Trophoblast cell (in vitro differentiated cells and primary cell): ENCODE measurements around the gene RRP1B.

ENCODE experiments used
- DNase-seq, 2 donors: peaks; one replicate each; pipeline ENCODE4 v3.0.0-alpha.2; 2016
- H2AFZ ChIP-seq: 2 replicates; pipeline ENCODE4 v1.6.1; 2013; ENCODE audit warnings: low read length, moderate library complexity, mild to moderate bottlenecking; ENCODE audit not compliant: insufficient read depth, poor library complexity
- H2AK5ac ChIP-seq: 2 replicates; pipeline ENCODE4 v1.6.1; 2013; ENCODE audit warnings: mild to moderate bottlenecking, low read length
- H2BK120ac ChIP-seq: 2 replicates; pipeline ENCODE4 v1.6.1; 2013; ENCODE audit warnings: low read length, mild to moderate bottlenecking, moderate library complexity; ENCODE audit not compliant: insufficient read depth, poor library complexity
- H2BK12ac ChIP-seq: 2 replicates; pipeline ENCODE4 v1.6.1; 2013; ENCODE audit warnings: mild to moderate bottlenecking, low read length, moderate library complexity
- H2BK5ac ChIP-seq: 2 replicates; pipeline ENCODE4 v1.6.1; 2013; ENCODE audit warnings: low read length, low read depth, moderate library complexity, mild to moderate bottlenecking; ENCODE audit not compliant: poor library complexity
- H3K14ac ChIP-seq: 2 replicates; pipeline ENCODE4 v1.6.1; 2013; ENCODE audit warnings: mild to moderate bottlenecking, low read length
- H3K18ac ChIP-seq: 2 replicates; pipeline ENCODE4 v1.6.1; 2013; ENCODE audit warnings: mild to moderate bottlenecking, low read length
- H3K23ac ChIP-seq: 2 replicates; pipeline ENCODE4 v1.6.1; 2013; ENCODE audit warnings: low read length
- H3K27ac ChIP-seq: 2 replicates; pipeline ENCODE4 v1.5.1; 2013; ENCODE audit warnings: low read depth, mild to moderate bottlenecking, inconsistent platforms, low read length, moderate library complexity
- H3K27me3 ChIP-seq: 2 replicates; pipeline ENCODE4 v1.6.1; 2013; ENCODE audit warnings: inconsistent platforms, mild to moderate bottlenecking, low read length, moderate library complexity; ENCODE audit not compliant: insufficient read depth
- H3K36me3 ChIP-seq, 2 experiments: 1 replicate in 1 of 2; 2 replicates in 1 of 2; pipeline ENCODE4 v1.6.1; 2013; ENCODE audit warnings: low read length in 2 of 2, mild to moderate bottlenecking in 2 of 2, moderate library complexity in 1 of 2; ENCODE audit not compliant: insufficient read depth in 2 of 2, control insufficient read depth in 1 of 2
- H3K4ac ChIP-seq: 2 replicates; pipeline ENCODE4 v1.6.1; 2013; ENCODE audit warnings: low read depth, mild to moderate bottlenecking, low read length, moderate library complexity
- H3K4me1 ChIP-seq, 2 experiments: 1 replicate in 1 of 2; 2 replicates in 1 of 2; pipeline ENCODE4 v1.6.1; 2013; ENCODE audit warnings: low read length in 2 of 2, mild to moderate bottlenecking in 2 of 2, moderate library complexity in 1 of 2; ENCODE audit not compliant: insufficient read depth in 2 of 2, control insufficient read depth in 1 of 2
- H3K4me2 ChIP-seq: 2 replicates; pipeline ENCODE4 v1.6.1; 2013; ENCODE audit warnings: inconsistent platforms, mild to moderate bottlenecking, low read length, moderate library complexity
- H3K4me3 ChIP-seq: 2 replicates; pipeline ENCODE4 v1.5.1; 2013; ENCODE audit warnings: mild to moderate bottlenecking, low read depth, low read length, inconsistent platforms
- H3K79me1 ChIP-seq: one replicate; pipeline ENCODE4 v1.6.1; 2013; ENCODE audit warnings: low read length
- H3K79me2 ChIP-seq: 2 replicates; pipeline ENCODE4 v1.6.1; 2013; ENCODE audit warnings: low read length, mild to moderate bottlenecking; ENCODE audit not compliant: control insufficient read depth, insufficient read depth, poor library complexity
- H3K9ac ChIP-seq: 2 replicates; pipeline ENCODE4 v1.6.1; 2013; ENCODE audit warnings: mild to moderate bottlenecking, low read length
- H3K9me3 ChIP-seq: 2 replicates; pipeline ENCODE4 v1.6.1; 2013; ENCODE audit warnings: low read depth, mild to moderate bottlenecking, control low read depth, inconsistent platforms, low read length; ENCODE audit not compliant: insufficient read depth
- H4K12ac ChIP-seq: 2 replicates; pipeline ENCODE4 v1.6.1; 2013; ENCODE audit warnings: low read depth, mild to moderate bottlenecking, low read length, moderate library complexity
- H4K8ac ChIP-seq: 2 replicates; pipeline ENCODE4 v1.6.1; 2013; ENCODE audit warnings: low read depth, mild to moderate bottlenecking, low read length, moderate library complexity
- H4K91ac ChIP-seq: one replicate; pipeline ENCODE4 v1.6.1; 2013; ENCODE audit warnings: low read depth, mild to moderate bottlenecking, low read length, moderate library complexity
- WGBS: extraction: QIAGEN DNeasy Blood & Tissue Kit; methylation state at CpG from one replicate; pipeline ENCODE4 v1.1.7; 2013; ENCODE audit warnings: missing lambda C conversion rate; ENCODE audit not compliant: insufficient read length, insufficient coverage; ENCODE audit errors: extremely low coverage; 5-methylcytosine and 5-hydroxymethylcytosine counted together

RRP1B gene

GRCh38 chr21:43699933-43700599 lies 40.7 kb downstream of the RRP1B start:
- Histone ChIP-seq H3K4me1 (no peaks in the 10 kb centered on the region), H3K23ac (no peak overlapping the region), H2AK5ac (no peak overlapping the region), H2BK120ac (no peak overlapping the region), H2AFZ (no peak overlapping the region), H3K27ac (no peak overlapping the region), H4K12ac (no peak overlapping the region), H3K18ac (no peak overlapping the region), H2BK12ac (no peak overlapping the region), H3K27me3 (no peaks in the 10 kb centered on the region), H3K4ac (no peak overlapping the region), H4K8ac (no peak overlapping the region), H3K4me3 (no peak overlapping the region), H3K79me2 (no peaks in the 10 kb centered on the region), H3K9me3 (peaks cover 3% of the 10 kb centered on the region), H3K79me1 (no peaks in the 10 kb centered on the region), H3K36me3 (peaks cover 0 to 2% of the 10 kb centered on the region in 2 experiments), H3K4me2 (no peak overlapping the region), H2BK5ac (no peak overlapping the region), H4K91ac (no peak overlapping the region), H3K9ac (no peak overlapping the region), H3K14ac (no peak overlapping the region)
- WGBS, result no CpG with 5 or more reads among the region's 13 CpGs
- DNase-seq, result no peak

DNA sequence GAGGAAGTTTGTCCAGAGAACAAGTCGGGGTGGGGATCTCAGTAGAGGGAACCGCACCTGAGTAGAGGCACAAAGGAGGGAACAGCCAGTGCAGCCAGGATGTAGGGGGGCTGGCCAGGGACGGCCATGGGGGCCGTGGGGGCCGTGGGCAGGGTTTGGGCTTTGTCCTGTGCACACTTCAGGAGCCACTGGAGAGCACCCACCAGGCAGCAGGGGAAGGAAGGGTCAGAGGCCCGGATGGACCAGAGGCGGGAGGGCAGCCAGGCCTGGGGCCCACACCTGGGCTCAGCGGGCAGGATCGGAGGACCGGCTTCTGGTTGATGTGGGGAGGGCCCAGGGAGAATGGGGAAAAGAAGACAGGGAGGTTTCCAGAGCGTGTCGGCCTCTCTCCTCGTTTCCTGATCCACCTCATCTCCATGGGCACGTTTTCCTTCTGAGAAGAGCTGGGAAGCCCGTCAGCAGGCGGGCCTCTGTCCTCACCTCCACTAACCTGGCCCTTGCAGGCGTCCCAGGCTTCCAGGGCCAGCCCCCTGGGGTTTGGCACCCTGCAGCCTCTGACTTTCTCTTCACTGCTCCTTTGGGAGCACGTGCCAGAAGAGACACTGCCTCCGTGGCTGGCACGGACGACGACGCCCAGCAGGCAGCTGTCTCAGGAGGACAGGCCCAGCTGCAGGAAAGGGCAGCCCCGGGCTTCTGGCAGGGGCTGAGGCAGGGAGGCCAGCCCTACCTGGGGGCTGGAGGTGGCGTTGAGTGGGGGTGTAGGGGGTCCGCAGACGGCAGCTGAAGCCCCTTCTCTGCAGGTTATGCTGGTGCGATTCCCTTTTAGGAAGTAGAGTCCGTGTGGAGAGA lies 42.8 kb downstream of the RRP1B start:
- Histone ChIP-seq H2AK5ac (no peak overlapping the region), H4K12ac (no peak overlapping the region), H3K79me1 (no peaks in the 10 kb centered on the region), H3K4me1 (no peaks in the 10 kb centered on the region), H3K4ac (no peak overlapping the region), H3K79me2 (no peaks in the 10 kb centered on the region), H2BK5ac (no peak overlapping the region), H3K27me3 (no peaks in the 10 kb centered on the region), H3K4me3 (no peak overlapping the region), H3K18ac (no peak overlapping the region), H2BK120ac (no peak overlapping the region), H3K27ac (no peak overlapping the region), H4K91ac (no peak overlapping the region), H3K14ac (no peak overlapping the region), H2BK12ac (no peak overlapping the region), H3K23ac (no peak overlapping the region), H3K9ac (no peak overlapping the region), H4K8ac (no peak overlapping the region), H3K9me3 (no peaks in the 10 kb centered on the region), H2AFZ (no peak overlapping the region), H3K4me2 (no peak overlapping the region), H3K36me3 (no peaks in the 10 kb centered on the region)
- WGBS, result no CpG with 5 or more reads among the region's 29 CpGs
- DNase-seq, result no peak

GRCh38 chr21:43702785-43703034 lies 43.4 kb downstream of the RRP1B start:
- H3K18ac ChIP-seq, result no peak overlapping the region

GRCh38 chr21:43703035-43703880 lies 43.9 kb downstream of the RRP1B start:
- H3K14ac ChIP-seq, result no peak overlapping the region
- H2BK12ac ChIP-seq, result no peak overlapping the region
- H3K79me1 ChIP-seq, result no peaks in the 10 kb centered on the region
- no peaks in the 10 kb centered on the region for H3K4me1 ChIP-seq
- H3K9me3 ChIP-seq, result no peaks in the 10 kb centered on the region
- no peaks in the 10 kb centered on the region for H3K27me3 ChIP-seq
- no peak overlapping the region for H2BK5ac ChIP-seq
- no peak overlapping the region for H4K91ac ChIP-seq
- no peaks in the 10 kb centered on the region for H3K79me2 ChIP-seq
- DNase-seq, result peak in 1 of 2 donors; percentile 24
- no peak overlapping the region for H3K4ac ChIP-seq
- H3K18ac ChIP-seq, result no peak overlapping the region
- no peak overlapping the region for H2AFZ ChIP-seq
- no peak overlapping the region for H4K12ac ChIP-seq
- H4K8ac ChIP-seq, result no peak overlapping the region
- H2BK120ac ChIP-seq, result no peak overlapping the region
- no CpG with 5 or more reads among the region's 29 CpGs for WGBS
- no peaks in the 10 kb centered on the region for H3K36me3 ChIP-seq
- no peak overlapping the region for H3K4me3 ChIP-seq
- H3K4me2 ChIP-seq, result no peak overlapping the region
- no peak overlapping the region for H2AK5ac ChIP-seq
- H3K9ac ChIP-seq, result no peak overlapping the region
- no peak overlapping the region for H3K27ac ChIP-seq
- no peak overlapping the region for H3K23ac ChIP-seq

More at GRCh38 chr21:43702785-43703034, 43.4 kb downstream of the RRP1B start:
- Histone ChIP-seq H4K12ac (no peak overlapping the region), H3K9me3 (no peaks in the 10 kb centered on the region), H3K27me3 (no peaks in the 10 kb centered on the region), H3K4me2 (no peak overlapping the region), H2BK12ac (no peak overlapping the region), H4K91ac (no peak overlapping the region), H3K14ac (no peak overlapping the region), H2AK5ac (no peak overlapping the region), H2BK120ac (no peak overlapping the region), H3K79me1 (no peaks in the 10 kb centered on the region), H4K8ac (no peak overlapping the region), H3K36me3 (no peaks in the 10 kb centered on the region), H3K4me1 (no peaks in the 10 kb centered on the region), H3K27ac (no peak overlapping the region), H2AFZ (no peak overlapping the region), H2BK5ac (no peak overlapping the region), H3K79me2 (no peaks in the 10 kb centered on the region), H3K4ac (no peak overlapping the region), H3K9ac (no peak overlapping the region), H3K4me3 (no peak overlapping the region), H3K23ac (no peak overlapping the region)
- DNase-seq, result no peak
- WGBS, result no CpG with 5 or more reads among the region's 12 CpGs
